ENCODE results near the gene LTBP2. TPM values are rescaled to one million over a fixed set of nuclear protein-coding genes. Genes with fewer than 3 reads are reported as not detected.

LTBP2 gene
- total and polyA plus RNA-seq, 5 experiments from 2014 or later, result 0.06 to 0.65 (median 0.55) TPM

GRCh38 chr14:74593241-74593953, 18.6 kb downstream of the LTBP2 start:
- ATAC-seq (no peak), DNase-seq (peak in 1 of 10 donors; percentile 32)
- H3K9me3 Mint-ChIP-seq, result no peaks in the 10 kb centered on the region
- H3K27ac Mint-ChIP-seq, result peak overlapping the region in 2 of 10 donors; percentile 8 to 66
- peaks cover 0 to 10% (median under 1%) of the 10 kb centered on the region in 4 donors for H3K4me1 Mint-ChIP-seq
- H3K4me3 Mint-ChIP-seq, result no peak overlapping the region
- POLR2A ChIA-PET, result no interaction called here
- peaks cover 0 to 3% (median 0%) of the 10 kb centered on the region in 5 donors for H3K27me3 Mint-ChIP-seq
- no peaks in the 10 kb centered on the region for H3K36me3 Mint-ChIP-seq

GRCh38 chr14:74592476-74593201, 19.4 kb downstream of the LTBP2 start:
- POLR2A ChIA-PET, result no interaction called here
- H3K4me3 Mint-ChIP-seq, result no peak overlapping the region
- peaks cover 0 to 10% (median under 1%) of the 10 kb centered on the region in 4 donors for H3K4me1 Mint-ChIP-seq
- peaks cover 0 to 4% (median 0%) of the 10 kb centered on the region in 5 donors for H3K27me3 Mint-ChIP-seq
- H3K9me3 Mint-ChIP-seq, result no peaks in the 10 kb centered on the region
- no peak for ATAC-seq
- peak overlapping the region in 2 of 10 donors; percentile 8 to 66 for H3K27ac Mint-ChIP-seq
- DNase-seq, result peak in 1 of 10 donors; percentile 0
- no peaks in the 10 kb centered on the region for H3K36me3 Mint-ChIP-seq

- ATAC-seq, result no peak
- H3K36me3 Mint-ChIP-seq, result no peaks in the 10 kb centered on the region
- no peaks in the 10 kb centered on the region for H3K9me3 Mint-ChIP-seq
- no peak overlapping the region for H3K27ac Mint-ChIP-seq
- no peak overlapping the region for H3K4me3 Mint-ChIP-seq
- POLR2A ChIA-PET, result no interaction called here
- H3K4me1 Mint-ChIP-seq, result peaks cover 0 to 10% (median under 1%) of the 10 kb centered on the region in 4 donors
- no peak for DNase-seq
- peaks cover 0 to 4% (median 0%) of the 10 kb centered on the region in 5 donors for H3K27me3 Mint-ChIP-seq
Observed at GRCh38 chr14:74591899-74592298, 20.1 kb downstream of the LTBP2 start.

- POLR2A ChIA-PET, result interaction anchor here (1.2 kb wide), 1 partner anchor 19 kb away, joined by 5 read pairs; no protein-coding TSS in a partner anchor
- no peak for ATAC-seq
- Mint-ChIP-seq H3K4me3 (no peak overlapping the region), H3K4me1 (peaks cover 0 to 10% (median 0%) of the 10 kb centered on the region in 4 donors), H3K27ac (no peak overlapping the region), H3K36me3 (no peaks in the 10 kb centered on the region), H3K9me3 (no peaks in the 10 kb centered on the region), H3K27me3 (peaks cover 0 to 4% (median 0%) of the 10 kb centered on the region in 5 donors)
- DNase-seq, result peak in 1 of 10 donors; percentile 7
Observed at GRCh38 chr14:74591394-74591793, 20.6 kb downstream of the LTBP2 start.

- peaks cover 0 to 10% (median under 1%) of the 10 kb centered on the region in 4 donors for H3K4me1 Mint-ChIP-seq
- POLR2A ChIA-PET, result no interaction called here
- peaks cover 0 to 9% (median 0%) of the 10 kb centered on the region in 5 donors for H3K27me3 Mint-ChIP-seq
- no peak for DNase-seq
- H3K36me3 Mint-ChIP-seq, result no peaks in the 10 kb centered on the region
- ATAC-seq, result no peak
- H3K27ac Mint-ChIP-seq, result no peak overlapping the region
- H3K4me3 Mint-ChIP-seq, result no peak overlapping the region
- H3K9me3 Mint-ChIP-seq, result no peaks in the 10 kb centered on the region
Observed at GRCh38 chr14:74589291-74589879, 22.7 kb downstream of the LTBP2 start.

GRCh38 chr14:74587363-74587707, 24.7 kb downstream of the LTBP2 start:
- peaks cover 0 to 10% (median 0%) of the 10 kb centered on the region in 5 donors for H3K27me3 Mint-ChIP-seq
- H3K27ac Mint-ChIP-seq, result peak overlapping the region in 1 of 10 donors; percentile 61
- POLR2A ChIA-PET, result no interaction called here
- no peaks in the 10 kb centered on the region for H3K36me3 Mint-ChIP-seq
- H3K4me3 Mint-ChIP-seq, result no peak overlapping the region
- peaks cover 0 to 1% (median 0%) of the 10 kb centered on the region in 4 donors for H3K4me1 Mint-ChIP-seq
- DNase-seq (no peak), ATAC-seq (no peak)
- H3K9me3 Mint-ChIP-seq, result no peaks in the 10 kb centered on the region

GRCh38 chr14:74586681-74587362, 25.2 kb downstream of the LTBP2 start:
- no peak overlapping the region for H3K4me3 Mint-ChIP-seq
- H3K27me3 Mint-ChIP-seq, result peaks cover 0 to 10% (median 0%) of the 10 kb centered on the region in 5 donors
- H3K36me3 Mint-ChIP-seq, result no peaks in the 10 kb centered on the region
- peak overlapping the region in 1 of 10 donors; percentile 61 for H3K27ac Mint-ChIP-seq
- POLR2A ChIA-PET, result no interaction called here
- ATAC-seq, result no peak
- no peaks in the 10 kb centered on the region for H3K9me3 Mint-ChIP-seq
- H3K4me1 Mint-ChIP-seq, result peaks cover 0 to 1% (median 0%) of the 10 kb centered on the region in 4 donors
- no peak for DNase-seq

- Mint-ChIP-seq H3K9me3 (no peaks in the 10 kb centered on the region), H3K4me1 (peaks cover 0 to 1% (median 0%) of the 10 kb centered on the region in 4 donors), H3K36me3 (no peaks in the 10 kb centered on the region), H3K27me3 (peaks cover 0 to 9% (median 0%) of the 10 kb centered on the region in 5 donors), H3K27ac (peak overlapping the region in 2 of 10 donors; percentile 13 to 69), H3K4me3 (no peak overlapping the region)
- no peak for ATAC-seq
- POLR2A ChIA-PET, result no interaction called here
- no peak for DNase-seq
Observed at GRCh38 chr14:74585406-74586335, 26.4 kb downstream of the LTBP2 start.

- Mint-ChIP-seq H3K27ac (peak overlapping the region in 3 of 10 donors; percentile 10 to 35 (median 13)), H3K4me1 (peaks cover 4 to 5% (median 4%) of the 10 kb centered on the region in 4 donors), H3K9me3 (no peaks in the 10 kb centered on the region), H3K27me3 (peaks cover 0 to 9% (median 0%) of the 10 kb centered on the region in 5 donors), H3K4me3 (no peak overlapping the region), H3K36me3 (no peaks in the 10 kb centered on the region)
- ATAC-seq, result no peak
- POLR2A ChIA-PET, result no interaction called here
- no peak for DNase-seq
Observed at GRCh38 chr14:74584951-74585350, 27.1 kb downstream of the LTBP2 start.

- POLR2A ChIA-PET, result interaction anchor here (0.6 kb wide), 1 partner anchor 1792 kb away, joined by 3 read pairs; no protein-coding TSS in a partner anchor
- H3K27ac Mint-ChIP-seq, result peak overlapping the region in 1 of 10 donors; percentile 48
- no peaks in the 10 kb centered on the region for H3K36me3 Mint-ChIP-seq
- H3K4me3 Mint-ChIP-seq, result no peak overlapping the region
- H3K4me1 Mint-ChIP-seq, result peaks cover 8 to 13% (median 11%) of the 10 kb centered on the region in 4 donors
- DNase-seq, result no peak
- H3K27me3 Mint-ChIP-seq, result peaks cover 0 to 9% (median 0%) of the 10 kb centered on the region in 5 donors
- no peaks in the 10 kb centered on the region for H3K9me3 Mint-ChIP-seq
- ATAC-seq, result no peak
Observed at GRCh38 chr14:74583689-74584434, 28.2 kb downstream of the LTBP2 start.
